Transverse colon (tissue), 4 donors: ENCODE measurements around the gene SMTNL2.

Experiments
- CTCF ChIP-seq, 5 experiments: fragments of 200-600 bp in 3 of 5; fragments of 450-650 bp in 2 of 5; sonication (generic) in 3 of 5; IDR thresholded peaks; 1 replicate in 2 of 5; 2 replicates in 3 of 5; pipeline ENCODE4 v1.5.1; 2016 to 2017; ENCODE audit warnings: antibody characterized with exemption in 5 of 5, inconsistent platforms in 3 of 5, mild to moderate bottlenecking in 2 of 5, moderate library complexity in 1 of 5
- EP300 ChIP-seq: sonication (generic); formaldehyde crosslinking; IDR thresholded peaks from one replicate; pipeline ENCODE4 v1.6.1; 2017; ENCODE audit warnings: antibody characterized with exemption, low read depth
- POLR2A ChIP-seq: fragments of 450-650 bp; IDR thresholded peaks from one replicate; pipeline ENCODE4 v1.6.1; 2016; ENCODE audit warnings: antibody characterized with exemption, mild to moderate bottlenecking, moderate library complexity
- POLR2AphosphoS5 ChIP-seq, 3 donors: sonication (generic); formaldehyde crosslinking; IDR thresholded peaks; one replicate each; pipeline ENCODE4 v1.6.1; 2016; ENCODE audit warnings: antibody characterized with exemption in 3 of 3

GRCh38 chr17:4549781-4550533 lies 34.4 kb upstream of the SMTNL2 start:
- no peak for TF ChIP-seq CTCF (IDR thresholded peaks at IDR 0.05)
- TF ChIP-seq POLR2A = no peak
- no peak for TF ChIP-seq POLR2AphosphoS5 (IDR thresholded peaks at IDR 0.05)
- no peak for TF ChIP-seq EP300
